GM18873 (cell line): Measurements from ENCODE around the gene PATL1.
"Not testable (repeated sequence)": the region's sequence is repeated elsewhere in the genome, so short reads cannot be mapped to it uniquely, and the experiment has no call there.

ENCODE experiments used
- ATAC-seq: cut with Tn5 transposase; IDR thresholded peaks from one replicate; pipeline ENCODE4 v1.9.1; 2021; ENCODE audit warnings: mild to moderate bottlenecking, moderate library complexity, moderate number of reproducible peaks; ENCODE audit not compliant: unreplicated experiment, low FRiP score

Gene PATL1

DNA sequence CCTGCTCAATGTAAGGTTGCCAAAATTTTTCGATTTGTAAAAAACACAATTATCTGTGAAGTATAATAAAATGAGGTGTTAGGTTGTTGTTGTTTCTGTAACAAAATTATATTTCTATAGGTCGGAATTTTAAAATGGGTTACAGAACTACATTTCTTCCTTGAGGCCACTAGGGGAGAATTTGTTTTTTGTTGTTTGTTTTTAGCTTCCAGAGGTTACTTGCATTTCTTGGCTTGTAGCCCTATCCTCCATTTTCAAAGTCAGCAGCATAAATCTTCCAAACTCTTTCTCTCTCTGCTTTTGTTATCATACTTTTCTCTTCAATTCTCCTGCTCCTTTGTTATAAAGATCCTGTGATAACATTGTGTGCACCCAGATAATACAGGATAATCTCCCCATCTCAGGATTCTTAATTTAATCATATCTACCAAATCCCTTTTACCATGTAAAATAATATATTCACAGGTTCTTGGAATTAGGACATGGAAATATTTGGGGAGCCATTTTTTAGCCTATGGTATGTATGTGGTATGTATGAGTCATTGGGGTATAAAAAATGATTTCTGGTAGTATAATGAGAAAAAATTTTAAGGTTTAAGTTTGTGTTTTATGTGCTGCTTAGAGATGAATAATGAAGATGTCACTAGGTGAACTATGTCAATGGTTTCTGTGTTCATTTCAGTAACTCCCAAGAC is 9.4 kb upstream of the PATL1 start:
- ATAC-seq: no peak

DNA sequence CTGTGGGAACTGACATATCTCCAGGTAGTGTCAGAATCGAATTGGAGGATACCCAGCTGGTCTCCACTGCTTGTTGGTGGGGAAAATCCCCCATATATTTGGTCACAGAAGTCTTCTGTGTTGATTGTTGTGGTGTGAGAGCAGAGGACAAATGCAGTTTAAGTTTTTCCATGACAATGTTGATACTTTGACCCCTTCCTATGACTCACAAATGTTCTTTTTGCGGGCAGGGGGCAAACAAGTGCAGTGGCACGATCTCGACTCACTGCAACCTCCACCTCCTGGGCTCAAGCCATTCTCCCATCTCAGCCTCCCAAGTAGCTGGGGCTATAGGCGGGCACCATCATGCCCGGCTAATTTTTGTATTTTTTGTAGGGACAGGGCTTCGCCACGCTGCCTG is 7.4 kb upstream of the PATL1 start:
- no peak for ATAC-seq

DNA sequence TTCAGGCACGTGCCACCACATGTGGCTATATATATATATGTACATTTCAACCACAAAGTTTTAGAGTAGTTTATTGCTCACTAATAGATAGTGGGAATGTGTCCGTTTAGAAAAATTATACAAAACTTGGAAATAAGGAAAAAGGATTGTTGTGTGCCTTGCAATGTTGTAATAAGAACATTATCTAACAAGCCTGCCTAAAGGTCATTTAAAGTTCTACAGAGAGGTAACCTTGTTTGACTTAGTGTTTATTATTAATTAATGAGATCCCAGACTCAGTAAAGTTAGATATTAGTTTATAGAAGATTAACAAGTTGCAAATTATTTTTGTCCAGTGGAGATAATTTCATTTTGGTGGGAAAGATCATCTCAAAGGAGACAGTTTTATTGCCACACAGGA is 5.5 kb upstream of the PATL1 start:
- ATAC-seq: no peak

DNA sequence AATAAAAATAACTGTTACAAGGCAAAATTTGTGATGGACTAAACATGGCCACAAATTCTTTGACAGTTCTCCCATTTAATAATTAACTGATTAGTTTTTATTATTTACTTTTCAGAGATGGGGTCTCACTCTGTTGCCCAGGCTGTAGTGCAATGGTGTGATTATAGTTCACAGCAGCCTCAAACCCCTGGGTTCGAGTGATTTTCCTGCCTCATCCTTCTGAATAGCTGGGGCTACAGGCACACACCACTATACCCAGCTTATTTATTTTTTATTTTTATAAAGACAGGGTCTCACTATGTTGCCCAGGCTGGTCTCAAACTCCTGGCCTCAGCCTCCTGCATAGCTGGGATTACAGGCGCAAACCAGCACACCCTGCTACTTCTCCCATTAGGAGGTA is 4.5 kb upstream of the PATL1 start:
- no peak for ATAC-seq

DNA sequence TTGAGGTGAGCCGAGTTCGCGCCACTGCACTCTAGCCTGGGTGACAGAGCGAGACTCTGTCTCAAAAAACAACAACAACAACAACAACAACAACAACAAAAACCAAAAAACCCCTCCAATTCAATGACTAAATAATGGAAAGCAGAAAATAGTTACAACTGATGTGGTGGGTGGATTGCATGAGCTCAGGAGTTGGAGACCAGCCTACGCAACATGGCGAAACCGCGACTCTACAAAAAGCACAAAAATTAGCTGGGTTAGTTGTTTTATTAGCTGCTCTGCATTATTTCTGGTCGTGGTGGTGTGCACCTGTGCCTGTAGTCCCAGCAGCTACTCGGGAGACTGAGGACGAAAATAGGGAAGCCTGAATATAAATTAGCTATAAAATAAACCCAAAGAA is 2.6 kb upstream of the PATL1 start:
- no peak for ATAC-seq

DNA sequence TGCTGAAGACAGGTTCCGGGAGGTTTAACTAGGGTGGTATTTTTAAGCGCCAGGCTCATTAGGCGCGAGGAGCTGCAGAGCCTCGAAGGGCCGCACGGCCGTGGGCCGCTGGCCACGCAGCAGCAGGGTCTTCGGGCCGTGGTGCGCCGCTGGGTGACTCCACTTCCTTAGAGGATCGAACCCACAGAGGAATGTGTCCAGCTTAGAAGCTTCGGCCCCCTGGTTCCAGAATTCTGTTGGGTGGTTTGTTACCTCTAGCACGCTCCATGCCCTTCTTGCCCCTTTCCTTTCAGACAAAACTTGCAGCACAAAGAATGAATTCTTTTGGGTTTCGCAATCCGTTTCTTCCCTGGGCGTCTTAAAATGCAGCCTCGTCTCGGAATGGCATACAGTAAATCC is 773 bp upstream of the PATL1 start:
- no peak for ATAC-seq

DNA sequence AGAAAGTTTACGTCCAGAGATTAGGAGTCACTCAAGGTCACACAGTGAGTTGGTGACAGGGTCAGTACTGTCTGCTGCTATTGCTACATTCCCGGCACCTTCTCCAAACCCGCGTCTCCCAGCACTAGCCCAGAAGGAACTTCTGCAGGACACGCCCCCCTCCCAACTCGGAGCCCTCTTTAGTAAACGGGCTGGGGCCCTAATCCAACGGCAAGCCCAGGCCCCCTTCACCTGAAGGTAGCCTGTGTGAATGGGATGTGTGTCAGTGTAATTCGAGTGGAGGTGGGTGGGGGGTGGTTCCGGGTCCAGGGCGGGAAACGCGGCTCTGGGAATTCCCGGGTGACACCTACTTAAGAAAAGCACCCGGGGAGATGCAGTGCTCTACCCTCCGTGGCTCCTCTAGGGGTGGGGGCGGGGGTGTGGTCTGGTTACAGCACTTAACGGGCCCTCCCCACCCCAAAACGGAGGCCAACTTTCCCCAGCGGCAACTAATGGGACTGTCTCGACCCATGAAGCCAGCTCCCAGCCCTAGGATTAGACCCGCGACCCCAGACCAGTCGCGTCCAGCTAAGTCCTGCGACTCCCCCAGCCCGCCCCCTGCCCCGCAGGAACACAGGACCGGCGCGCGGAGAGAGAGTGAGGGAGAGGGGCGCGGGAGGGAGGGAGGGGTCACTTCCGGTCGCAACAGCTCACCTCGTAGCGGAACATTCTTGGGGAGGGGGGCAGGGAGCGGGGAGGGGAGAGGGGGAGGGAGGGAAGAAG is 468 bp downstream of the PATL1 start:
- ATAC-seq: peak; percentile 11

DNA sequence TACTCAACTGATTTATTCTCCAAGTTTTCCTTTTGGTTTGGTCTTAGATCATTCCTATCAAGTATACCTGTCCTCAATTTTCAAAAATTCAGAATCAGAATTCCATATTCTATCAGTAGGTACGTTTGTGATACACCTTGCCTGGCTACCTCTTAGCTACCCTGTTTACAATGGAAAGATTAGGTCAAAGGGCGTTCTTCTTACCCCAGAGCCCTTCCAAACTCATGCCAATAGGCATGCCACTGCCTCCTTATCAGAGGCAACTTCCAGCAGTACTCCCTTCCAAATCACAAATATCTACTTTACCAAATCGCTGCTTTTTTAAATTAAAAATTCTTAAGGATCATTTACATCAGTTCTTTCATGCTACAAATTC is 1.0 kb downstream of the PATL1 start:
- ATAC-seq: no peak

DNA sequence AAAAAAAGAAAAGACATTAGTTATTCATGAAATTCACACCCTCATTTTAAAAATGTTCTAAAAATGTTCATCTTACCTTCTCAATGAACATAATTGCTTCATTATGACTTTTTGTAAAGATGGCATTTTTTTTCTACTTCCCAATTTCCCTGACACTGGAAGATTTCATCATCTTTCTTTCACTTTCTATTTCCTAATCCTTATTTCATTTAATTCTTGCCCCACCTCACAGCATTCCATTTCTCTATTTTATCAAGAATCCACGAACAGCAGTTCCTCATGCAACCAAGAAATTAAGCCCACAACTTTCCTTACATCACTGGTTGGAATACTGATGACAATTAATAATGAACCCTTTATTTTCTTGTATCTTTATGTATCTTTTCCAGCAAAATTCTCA is 1.9 kb downstream of the PATL1 start:
- no peak for ATAC-seq

DNA sequence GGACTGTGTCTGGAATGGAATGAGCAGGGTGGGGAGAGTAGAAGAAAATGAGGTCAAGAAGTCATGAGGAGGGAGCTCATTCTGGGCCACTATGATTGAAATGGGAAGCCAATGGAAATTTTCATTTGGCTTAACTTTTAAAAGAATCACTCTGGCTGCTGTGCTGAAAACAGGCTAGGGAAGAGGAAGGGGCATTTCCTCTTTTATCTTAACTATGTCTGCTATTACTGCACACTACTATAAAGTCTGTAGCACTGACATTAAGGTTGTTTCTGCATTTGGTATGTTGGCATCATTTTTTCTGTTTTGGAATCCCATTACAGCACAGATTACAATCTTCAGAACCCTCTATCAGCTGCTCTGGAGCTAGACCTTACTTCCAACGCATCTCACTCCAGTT is 8.2 kb downstream of the PATL1 start:
- ATAC-seq: no peak

DNA sequence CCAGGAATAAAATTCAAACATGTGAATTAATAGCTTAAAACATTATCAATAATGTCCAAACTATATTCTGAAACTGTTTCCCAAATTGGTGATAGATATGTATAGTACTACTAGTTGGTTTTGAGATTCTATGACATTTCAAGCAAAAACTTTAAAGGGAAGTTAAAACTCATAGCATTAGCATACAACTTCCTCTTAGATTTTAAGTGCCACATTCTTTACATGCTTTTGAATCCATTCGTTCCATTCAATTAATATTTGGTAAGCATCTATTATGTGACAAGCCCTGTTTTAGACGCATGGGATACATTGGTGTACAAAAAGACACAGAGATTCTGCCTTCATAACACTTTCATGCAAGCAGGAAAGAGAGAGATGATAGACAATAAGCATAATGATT is 8.9 kb downstream of the PATL1 start:
- no peak for ATAC-seq

DNA sequence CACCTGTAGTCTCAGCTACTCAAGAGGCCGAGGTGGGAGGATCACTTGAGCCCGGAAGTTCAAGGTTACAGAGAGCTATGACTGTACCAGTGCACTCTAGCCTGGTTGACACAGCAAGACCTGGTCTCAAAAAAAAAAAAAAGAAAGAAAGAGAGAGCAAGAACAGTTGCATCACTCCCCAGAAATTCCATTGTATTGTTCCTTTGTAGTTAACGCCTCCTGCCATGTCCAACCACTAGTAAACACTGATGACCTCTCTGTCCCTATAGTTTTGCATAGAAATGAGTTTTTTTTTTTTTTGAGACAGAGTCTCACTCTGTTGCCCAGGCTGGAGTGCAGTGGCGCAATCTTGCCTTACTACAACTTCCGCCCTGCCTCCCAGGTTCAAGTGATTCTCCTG is 10.8 kb downstream of the PATL1 start:
- no peak for ATAC-seq

DNA sequence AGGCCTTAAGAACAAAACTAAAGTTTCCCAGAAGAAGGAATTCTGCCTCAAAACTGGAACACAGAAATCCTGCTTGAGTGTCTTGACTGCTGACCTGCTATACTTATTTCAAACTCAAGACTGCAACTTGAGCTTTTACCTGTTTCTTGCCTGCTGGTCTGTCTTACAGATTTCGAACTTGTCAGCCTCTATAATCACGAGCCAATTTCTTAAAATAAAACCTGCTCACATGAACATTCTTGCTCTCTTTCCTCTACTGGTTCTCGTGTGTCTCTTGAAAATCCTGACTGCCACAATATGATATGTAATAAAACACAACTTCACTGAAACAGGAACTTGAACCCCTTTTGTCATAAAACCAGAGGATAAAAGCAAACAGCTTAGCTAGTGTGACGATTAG is 13.9 kb downstream of the PATL1 start:
- ATAC-seq: no peak

DNA sequence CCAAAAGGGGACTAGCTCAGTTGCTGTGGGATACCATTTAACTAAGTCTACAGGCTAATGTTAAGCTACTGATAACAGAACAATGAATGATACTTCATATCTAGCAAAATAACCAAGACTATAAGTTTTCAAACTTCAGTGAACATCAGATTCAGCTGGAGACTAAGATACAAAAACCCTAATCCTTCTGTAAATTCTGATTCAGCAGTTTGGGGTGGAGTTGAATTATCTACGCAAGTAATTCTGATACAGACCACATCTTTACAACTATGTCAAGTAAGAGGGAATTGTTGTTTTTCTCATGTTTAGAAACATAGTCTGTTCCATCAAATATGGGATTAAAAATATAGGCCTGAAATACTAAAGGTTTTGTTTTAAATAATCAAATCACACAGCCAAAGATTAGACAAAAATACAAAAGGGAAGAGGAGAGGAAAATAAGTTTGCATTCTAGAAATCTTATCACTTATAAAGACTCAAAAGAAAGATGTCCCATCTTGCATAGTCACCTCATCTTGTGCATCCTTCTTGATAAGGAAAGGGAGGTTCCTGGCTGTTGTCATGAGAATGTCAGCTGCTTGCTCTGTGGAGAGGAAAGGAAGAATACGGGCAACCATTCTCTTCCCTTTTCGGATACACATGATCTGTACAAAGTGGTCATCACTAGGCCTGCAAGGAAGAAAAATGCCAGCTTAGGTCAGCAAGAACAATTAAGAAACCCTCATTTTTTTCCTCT is 21.4 kb downstream of the PATL1 start:
- no peak for ATAC-seq

DNA sequence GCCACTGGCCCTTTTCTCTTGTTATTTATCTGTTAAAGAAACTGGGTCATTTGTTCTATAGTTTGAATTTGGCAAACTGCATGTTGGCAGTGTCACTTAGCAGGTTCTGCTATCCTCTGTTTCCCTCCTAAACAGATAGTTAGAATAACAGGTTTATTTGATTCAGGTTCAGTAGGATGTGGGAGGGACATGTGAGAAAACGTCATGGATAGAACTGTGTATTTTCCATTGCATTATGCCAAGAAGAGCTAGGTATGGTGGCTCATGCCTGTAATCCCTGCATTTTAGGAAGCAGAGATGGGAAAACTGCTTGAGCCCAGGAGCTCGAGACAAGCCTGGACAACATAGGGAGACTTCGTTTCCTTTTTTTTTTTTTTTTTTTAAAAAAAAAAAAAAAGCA is 24.3 kb downstream of the PATL1 start:
- no peak for ATAC-seq

DNA sequence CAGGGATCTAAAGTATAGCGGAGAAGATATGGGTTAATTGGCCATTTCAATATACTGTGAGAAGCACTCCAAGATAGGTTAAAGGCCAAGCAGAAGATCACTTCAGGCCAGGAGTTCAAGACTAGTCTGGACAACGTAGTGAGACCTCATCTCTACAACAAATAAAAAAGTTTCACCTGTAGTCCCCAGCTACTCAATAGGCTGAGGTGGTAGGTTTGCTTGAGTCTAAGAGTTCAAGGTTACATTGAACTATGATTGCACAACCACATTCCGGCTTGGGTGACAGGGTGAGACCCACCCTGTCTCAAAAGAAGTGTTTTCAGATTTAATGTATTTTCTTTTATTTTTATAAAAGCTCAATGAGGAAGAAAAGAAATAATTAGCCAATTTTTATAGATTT is 25.4 kb downstream of the PATL1 start:
- no peak for ATAC-seq

DNA sequence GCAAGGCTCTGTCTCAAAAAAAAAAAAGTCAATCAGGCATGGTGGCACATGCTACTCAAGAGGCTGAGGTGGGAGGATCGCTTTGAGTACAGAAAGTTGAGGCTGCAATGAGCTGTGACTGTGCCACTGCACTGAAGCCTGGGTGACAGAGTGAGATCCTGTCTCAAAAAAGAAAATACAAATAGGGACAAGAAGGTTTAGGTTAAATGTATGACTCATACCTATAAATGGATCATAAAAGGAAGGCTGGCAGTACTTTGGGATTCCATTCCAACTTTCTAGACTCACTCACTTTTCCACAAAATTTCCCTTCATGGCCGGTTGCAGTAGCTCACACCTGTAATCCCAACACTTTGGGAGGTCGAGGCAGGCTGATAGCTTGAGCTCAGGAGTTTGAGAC is 27.7 kb downstream of the PATL1 start:
- no peak for ATAC-seq

DNA sequence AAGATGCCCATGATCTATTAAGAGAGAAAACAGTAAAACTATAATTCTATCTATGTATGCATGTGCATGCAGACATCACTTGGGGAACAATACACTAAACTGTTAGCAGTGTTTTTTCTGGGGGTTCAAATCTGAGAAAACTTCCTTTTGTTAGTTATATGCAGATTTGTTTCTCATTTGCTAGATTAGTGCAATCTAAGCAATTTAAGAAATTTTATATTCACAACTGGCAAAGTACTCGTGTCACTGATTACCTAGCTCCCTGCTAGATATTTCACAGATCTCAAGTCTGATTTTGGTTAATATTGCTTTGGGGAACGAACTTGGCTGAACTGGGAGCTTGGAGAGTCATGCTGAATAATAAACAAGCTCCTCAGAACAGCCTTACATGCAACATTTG is 38.3 kb downstream of the PATL1 start:
- no peak for ATAC-seq

DNA sequence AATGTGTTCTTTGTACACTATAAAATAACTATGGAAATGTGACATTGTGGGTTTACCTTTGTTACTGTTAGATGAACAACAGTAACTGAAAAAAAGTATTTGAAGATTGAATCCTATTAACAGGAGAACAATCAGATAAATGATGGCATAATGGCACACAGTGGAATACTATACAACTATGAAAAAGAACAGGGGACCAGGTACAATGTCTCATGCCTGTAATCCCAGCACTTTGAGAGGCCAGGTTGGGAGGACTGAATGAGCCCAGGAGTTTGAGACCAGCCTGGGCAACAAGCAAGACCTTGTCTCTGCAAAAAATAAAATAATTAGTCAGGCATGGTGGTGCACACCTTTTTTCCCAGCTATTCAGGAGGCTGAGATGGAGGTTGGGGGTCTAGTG is 38.8 kb downstream of the PATL1 start:
- ATAC-seq: no peak

DNA sequence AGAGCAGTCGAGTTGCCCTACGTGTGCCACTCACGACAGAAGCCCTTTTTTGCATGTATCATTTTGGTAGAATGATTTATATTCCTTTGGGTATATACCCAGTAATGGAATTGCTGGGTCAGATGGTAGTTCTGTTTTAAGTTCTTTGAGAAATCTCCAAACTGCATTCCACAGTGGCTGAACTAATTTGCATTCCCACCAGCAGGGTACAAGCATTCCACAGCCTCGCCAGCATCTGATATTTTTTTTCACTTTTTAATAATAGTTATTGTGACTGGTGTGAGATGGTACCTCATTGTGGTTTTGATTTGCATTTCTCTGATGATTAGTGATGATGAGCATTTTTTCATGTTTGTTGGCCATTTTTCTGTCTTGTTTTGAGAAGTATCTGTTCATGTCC is 41.9 kb downstream of the PATL1 start:
- not testable (repeated sequence) for ATAC-seq

DNA sequence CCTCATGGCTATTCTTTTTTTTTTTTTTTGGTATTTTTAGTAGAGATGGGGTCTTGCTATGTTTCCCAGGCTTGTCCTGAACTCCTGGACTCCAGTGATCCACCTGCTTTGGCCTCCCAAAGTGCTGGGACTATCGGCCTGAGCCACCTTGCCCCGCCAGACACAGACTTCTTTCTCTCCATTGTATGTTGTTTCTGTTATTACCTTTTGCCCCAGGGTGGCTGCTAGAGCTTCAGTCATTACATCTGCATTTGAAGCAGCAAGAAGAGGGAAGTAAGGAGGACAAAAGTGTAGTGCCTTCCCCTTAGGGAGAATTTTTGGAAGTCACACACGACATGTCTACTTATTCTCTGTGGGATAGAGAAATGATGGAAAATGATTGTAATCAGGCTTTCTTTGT is 43.1 kb downstream of the PATL1 start:
- no peak for ATAC-seq

DNA sequence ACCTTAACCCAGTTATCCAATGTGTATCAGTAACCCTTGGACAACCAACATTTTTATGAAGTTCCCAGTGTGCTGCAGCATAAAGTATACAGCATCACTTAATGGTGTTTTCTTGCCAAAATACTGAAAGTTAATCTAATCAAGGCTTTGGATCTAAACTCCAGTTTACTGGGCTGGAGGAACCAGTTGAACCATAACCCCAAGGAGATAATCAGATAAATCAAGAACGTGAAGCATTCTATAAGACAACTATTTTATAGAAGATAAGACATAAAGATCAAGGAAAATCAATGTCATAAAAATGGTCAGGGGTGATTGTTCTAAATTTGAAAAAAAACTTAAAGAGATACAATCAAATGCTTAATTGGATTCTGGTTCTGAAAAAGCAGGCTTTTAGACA is 51.0 kb downstream of the PATL1 start:
- ATAC-seq: no peak
